GM23338 (cell line): ENCODE results near the gene ROCK2. TPM values are rescaled to one million over a fixed set of nuclear protein-coding genes. Genes with fewer than 3 reads are reported as not detected.

Experiments
- CTCF ChIP-seq, 2 experiments: fragments of 200-600 bp in 1 of 2; sonication (generic) in 1 of 2; conservative IDR thresholded peaks; 2 replicates each; pipeline versions ENCODE4 v1.5.1 to v1.6.1; 2016 to 2017; ENCODE audit warnings: antibody characterized with exemption in 2 of 2, low read depth in 2 of 2, mild to moderate bottlenecking in 2 of 2, moderate library complexity in 1 of 2
- ETS1 ChIP-seq: IDR thresholded peaks from 2 replicates; pipeline ENCODE4 v1.6.1; 2016; ENCODE audit warnings: antibody characterized with exemption
- EZH2phosphoT487 ChIP-seq: fragments of 200-600 bp; sonication (generic); IDR thresholded peaks from one replicate; pipeline ENCODE4 v1.8.1; 2018; ENCODE audit warnings: antibody characterized with exemption; ENCODE audit not compliant: unreplicated experiment
- NANOG ChIP-seq: IDR thresholded peaks from 2 replicates; pipeline ENCODE4 v1.6.1; 2016; ENCODE audit warnings: antibody characterized with exemption, borderline replicate concordance
- POLR2AphosphoS5 ChIP-seq: IDR thresholded peaks from 2 replicates; pipeline ENCODE4 v1.6.1; 2016; ENCODE audit warnings: antibody characterized with exemption, low read depth
- STAT1 ChIP-seq: IDR thresholded peaks from one replicate; pipeline ENCODE4 v1.6.1; 2016; ENCODE audit warnings: antibody characterized with exemption; ENCODE audit not compliant: unreplicated experiment
- ZNF114 ChIP-seq: fragments of 250-450 bp; sonication (Bioruptor Pico); IDR thresholded peaks from 2 replicates; pipeline ENCODE4 v1.5.0; 2020; ENCODE audit warnings: mild to moderate bottlenecking, moderate library complexity
- ZNF331 ChIP-seq: fragments of 250-450 bp; sonication (Bioruptor Pico); IDR thresholded peaks from 2 replicates; pipeline ENCODE4 v1.5.0; 2020; ENCODE audit warnings: low read depth, mild to moderate bottlenecking, moderate library complexity
- ZNF462 ChIP-seq: fragments of 250-450 bp; sonication (Bioruptor Pico); IDR thresholded peaks from 2 replicates; pipeline ENCODE4 v1.5.0; 2020; ENCODE audit warnings: mild to moderate bottlenecking, moderate library complexity
- polyA plus RNA-seq: library from polyadenylated mRNA; unstranded; fragments of >200 nt; fragmentation: Nextera tagmentation; extraction: Ambion mirVana; gene quantifications from 2 replicates; pipeline ENCODE4 v1.2.1, GENCODE V29; 2016
- total RNA-seq: library from RNA; depleted of rRNA; stranded (reverse); fragments of >200 nt; shearing (Covaris generic); gene quantifications from 2 replicates; pipeline ENCODE4 v1.2.3, GENCODE V29; 2014

ROCK2 gene
- total and polyA plus RNA-seq, 2 experiments from 2014 or later = 16.4 to 28.0 TPM

- TF ChIP-seq ZNF462 (no peak), EZH2phosphoT487 (no peak), ZNF114 (CRISPR knock-in tag) (no peak), NANOG (no peak), CTCF (conservative IDR thresholded peaks at IDR 0.05; ENCODE audit: low read depth in 2 of 2) (no peak), POLR2AphosphoS5 (peak; percentile 29; the same call in 1 of the 2 replicates), ZNF331 (CRISPR knock-in tag) (no peak), STAT1 (no peak), ETS1 (0 out of 2 replicates have a peak, but pooled peaks have one; percentile 38)
Observed at GRCh38 chr2:11344956-11345677, 681 bp upstream of the ROCK2 start (continued).
